Peyer's patch (tissue), 4 donors: ENCODE data around the gene SH3YL1. TPM values are rescaled to one million over a fixed set of nuclear protein-coding genes. Genes with fewer than 3 reads are reported as not detected.

ENCODE experiments used
- DNase-seq, 3 donors: peaks; one replicate each; pipeline ENCODE4 v3.0.0-alpha.2; 2017 to 2019
- H3K27ac ChIP-seq, 4 donors: fragments of 200-600 bp; sonication (generic); one replicate each; pipeline ENCODE4 v1.5.1; 2016 to 2019
- H3K27me3 ChIP-seq, 2 donors: fragments of 200-600 bp; sonication (generic); one replicate each; pipeline ENCODE4 v1.5.1; 2019
- H3K36me3 ChIP-seq, 3 donors: fragments of 200-600 bp; sonication (generic); one replicate each; pipeline ENCODE4 v1.5.1; 2016 to 2019
- H3K4me1 ChIP-seq, 4 donors: fragments of 200-600 bp; sonication (generic); one replicate each; pipeline ENCODE4 v1.5.1; 2016 to 2019
- H3K4me3 ChIP-seq, 4 donors: fragments of 200-600 bp; sonication (generic); 1 replicate in 3 of 4; 2 replicates in 1 of 4; pipeline ENCODE4 v1.5.1; 2016 to 2019; ENCODE audit warnings: mild to moderate bottlenecking in 1 of 4
- H3K9me3 ChIP-seq, 4 donors: fragments of 200-600 bp; sonication (generic); one replicate each; pipeline ENCODE4 v1.5.1; 2016 to 2019; ENCODE audit warnings: mild to moderate bottlenecking in 1 of 4
- POLR2A ChIP-seq, 2 donors: fragments of 450-650 bp; IDR thresholded peaks; one replicate each; pipeline ENCODE4 v1.5.1; 2017; ENCODE audit warnings: antibody characterized with exemption in 2 of 2, mild to moderate bottlenecking in 2 of 2, moderate library complexity in 2 of 2
- total RNA-seq, 4 donors: library from RNA; depleted of rRNA; stranded (reverse); fragments of >200 nt; gene quantifications; one replicate each; pipeline ENCODE4 v1.1.0, GENCODE V29; 2016
- TF ChIP-seq, protein P1 (sequence below), 6 experiments: fragments of 450-650 bp in 4 of 6; fragments of 200-600 bp in 2 of 6; sonication (generic) in 1 of 6; IDR thresholded peaks; one replicate each; pipeline ENCODE4 v1.5.1; 2017 to 2019; ENCODE audit warnings: antibody characterized with exemption in 6 of 6, mild to moderate bottlenecking in 3 of 6, moderate library complexity in 1 of 6

SH3YL1 gene
- total RNA-seq, 4 donors from 2014 or later: 60.2 to 163 (median 102) TPM

DNA sequence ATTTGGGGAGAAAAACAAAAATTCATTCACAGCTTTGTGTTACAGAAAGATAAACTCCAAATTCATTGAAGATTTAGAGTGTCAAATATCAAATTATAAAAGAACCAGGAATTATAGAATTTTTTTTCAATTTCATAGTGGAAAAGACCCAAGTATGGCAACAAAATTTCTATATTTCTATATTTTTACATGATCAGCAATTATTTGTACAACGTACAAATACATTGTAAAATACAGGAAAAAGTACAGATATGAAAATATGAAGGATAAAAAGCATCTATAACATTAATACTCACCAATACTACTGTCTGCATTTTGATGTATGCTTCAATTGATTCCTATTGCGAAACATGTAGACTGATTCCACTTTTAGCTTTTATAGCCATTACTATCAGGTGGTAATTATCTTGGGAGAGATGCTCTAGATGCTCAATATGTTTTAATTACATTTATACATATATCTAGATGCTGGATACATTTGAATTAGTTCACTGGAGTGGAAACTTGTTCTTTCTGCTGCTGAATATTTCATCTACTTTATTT, 4.0 kb downstream of the SH3YL1 start:
- TF ChIP-seq, protein P1, sequence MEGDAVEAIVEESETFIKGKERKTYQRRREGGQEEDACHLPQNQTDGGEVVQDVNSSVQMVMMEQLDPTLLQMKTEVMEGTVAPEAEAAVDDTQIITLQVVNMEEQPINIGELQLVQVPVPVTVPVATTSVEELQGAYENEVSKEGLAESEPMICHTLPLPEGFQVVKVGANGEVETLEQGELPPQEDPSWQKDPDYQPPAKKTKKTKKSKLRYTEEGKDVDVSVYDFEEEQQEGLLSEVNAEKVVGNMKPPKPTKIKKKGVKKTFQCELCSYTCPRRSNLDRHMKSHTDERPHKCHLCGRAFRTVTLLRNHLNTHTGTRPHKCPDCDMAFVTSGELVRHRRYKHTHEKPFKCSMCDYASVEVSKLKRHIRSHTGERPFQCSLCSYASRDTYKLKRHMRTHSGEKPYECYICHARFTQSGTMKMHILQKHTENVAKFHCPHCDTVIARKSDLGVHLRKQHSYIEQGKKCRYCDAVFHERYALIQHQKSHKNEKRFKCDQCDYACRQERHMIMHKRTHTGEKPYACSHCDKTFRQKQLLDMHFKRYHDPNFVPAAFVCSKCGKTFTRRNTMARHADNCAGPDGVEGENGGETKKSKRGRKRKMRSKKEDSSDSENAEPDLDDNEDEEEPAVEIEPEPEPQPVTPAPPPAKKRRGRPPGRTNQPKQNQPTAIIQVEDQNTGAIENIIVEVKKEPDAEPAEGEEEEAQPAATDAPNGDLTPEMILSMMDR (IDR thresholded peaks at IDR 0.05): no peak
- TF ChIP-seq POLR2A (IDR thresholded peaks at IDR 0.05): no peak
- Histone ChIP-seq H3K27ac (peak overlapping the region in 2 of 4 donors; percentile 31 to 96), H3K27me3 (no peaks in the 10 kb centered on the region), H3K4me1 (no peaks in the 10 kb centered on the region), H3K4me3 (no peak overlapping the region), H3K9me3 (no peaks in the 10 kb centered on the region), H3K36me3 (no peaks in the 10 kb centered on the region)
- no peak for DNase-seq

DNA sequence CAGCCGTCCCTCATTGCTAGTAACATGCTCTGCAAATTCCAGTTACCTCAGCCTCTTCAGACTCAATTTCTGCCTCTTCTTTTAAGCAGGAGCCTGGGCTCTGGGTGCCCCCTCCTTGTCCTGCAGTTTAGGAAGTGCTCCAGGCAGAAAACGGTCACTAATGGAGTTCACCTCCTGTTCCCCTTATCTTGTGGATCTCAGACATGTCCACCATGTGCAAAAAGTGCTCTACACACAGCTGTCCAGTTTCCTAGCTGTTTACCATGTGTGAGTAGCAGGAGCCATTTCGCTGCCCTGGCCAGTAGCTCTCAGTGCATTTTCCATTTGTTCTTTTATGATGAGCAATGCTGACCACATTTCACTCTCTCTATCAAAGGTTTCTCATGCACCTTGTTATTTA, 4.9 kb downstream of the SH3YL1 start:
- Histone ChIP-seq H3K4me3 (no peak overlapping the region), H3K27ac (no peak overlapping the region), H3K4me1 (no peaks in the 10 kb centered on the region), H3K36me3 (no peaks in the 10 kb centered on the region), H3K9me3 (no peaks in the 10 kb centered on the region), H3K27me3 (no peaks in the 10 kb centered on the region)
- no peak for DNase-seq
- TF ChIP-seq, protein P1 (IDR thresholded peaks at IDR 0.05): no peak
- TF ChIP-seq POLR2A (IDR thresholded peaks at IDR 0.05): no peak

DNA sequence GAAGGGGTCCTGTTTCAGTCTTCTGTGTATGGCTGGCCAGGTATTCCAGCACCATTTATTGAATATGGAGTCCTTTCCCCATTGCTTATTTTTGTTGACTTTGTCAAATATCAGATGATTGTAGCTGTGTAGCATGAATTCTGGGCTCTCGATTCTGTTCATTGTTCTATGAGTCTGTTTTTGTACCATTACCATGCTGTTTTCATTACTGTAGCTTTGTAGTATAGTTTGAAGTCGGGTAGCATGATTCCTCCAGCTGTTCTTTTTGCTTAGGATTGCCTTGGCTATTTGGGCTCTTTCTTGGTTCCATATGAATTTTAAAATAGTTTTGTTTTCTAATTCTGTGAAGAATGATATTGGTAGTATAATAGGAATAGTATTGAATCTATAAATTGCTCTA, 6.0 kb downstream of the SH3YL1 start:
- TF ChIP-seq, protein P1 (IDR thresholded peaks at IDR 0.05): no peak
- TF ChIP-seq POLR2A (IDR thresholded peaks at IDR 0.05): no peak
- Histone ChIP-seq H3K9me3 (no peaks in the 10 kb centered on the region), H3K4me1 (no peaks in the 10 kb centered on the region), H3K27ac (no peak overlapping the region), H3K4me3 (no peak overlapping the region), H3K36me3 (no peaks in the 10 kb centered on the region), H3K27me3 (no peaks in the 10 kb centered on the region)
- DNase-seq: no peak

- Histone ChIP-seq H3K27me3 (no peaks in the 10 kb centered on the region), H3K4me1 (no peaks in the 10 kb centered on the region)
- DNase-seq: no peak
These were observed 6.4 kb downstream of the SH3YL1 start for GRCh38 chr2:257429-257828.

DNA sequence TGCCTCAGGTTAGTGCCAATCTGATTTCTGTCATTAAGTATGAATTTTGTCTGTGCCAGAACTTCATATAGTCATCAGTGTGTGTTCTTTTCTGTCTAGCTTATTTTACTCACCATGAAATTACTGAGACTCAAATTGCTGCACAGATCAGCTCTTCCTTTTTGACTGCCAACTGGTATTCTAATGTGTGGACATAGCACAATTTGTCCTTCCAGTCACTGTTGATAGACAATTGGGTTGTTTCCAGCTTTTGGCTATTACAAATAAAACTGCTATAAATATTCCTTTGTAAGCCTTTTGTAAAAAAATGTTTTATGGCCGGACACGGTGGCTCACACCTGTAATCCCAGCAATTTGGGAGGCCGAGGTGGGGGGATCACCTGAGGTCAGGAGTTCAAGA, 7.7 kb downstream of the SH3YL1 start:
- Histone ChIP-seq H3K4me1 (no peaks in the 10 kb centered on the region), H3K9me3 (no peaks in the 10 kb centered on the region), H3K27me3 (no peaks in the 10 kb centered on the region), H3K27ac (no peak overlapping the region), H3K36me3 (peaks cover 0 to 15% (median 0%) of the 10 kb centered on the region in 3 donors), H3K4me3 (no peak overlapping the region)
- TF ChIP-seq, protein P1 (IDR thresholded peaks at IDR 0.05): no peak
- TF ChIP-seq POLR2A (IDR thresholded peaks at IDR 0.05): no peak
- DNase-seq: no peak

More at GRCh38 chr2:257429-257828, 6.4 kb downstream of the SH3YL1 start:
- Histone ChIP-seq H3K9me3 (no peaks in the 10 kb centered on the region), H3K27ac (no peak overlapping the region), H3K36me3 (peaks cover 0 to 3% (median 0%) of the 10 kb centered on the region in 3 donors), H3K4me3 (no peak overlapping the region)
- TF ChIP-seq, protein P1 (IDR thresholded peaks at IDR 0.05): no peak
- TF ChIP-seq POLR2A (IDR thresholded peaks at IDR 0.05): no peak

- no peaks in the 10 kb centered on the region for H3K4me1 ChIP-seq
- no peaks in the 10 kb centered on the region for H3K27me3 ChIP-seq
- TF ChIP-seq, protein P1 (IDR thresholded peaks at IDR 0.05): no peak
- no peak for TF ChIP-seq POLR2A (IDR thresholded peaks at IDR 0.05)
- peaks cover 0 to 15% (median 0%) of the 10 kb centered on the region in 3 donors for H3K36me3 ChIP-seq
- no peak for DNase-seq
- no peak overlapping the region for H3K27ac ChIP-seq
- no peaks in the 10 kb centered on the region for H3K9me3 ChIP-seq
- H3K4me3 ChIP-seq: no peak overlapping the region
These were observed 8.6 kb downstream of the SH3YL1 start for GRCh38 chr2:255195-255594.
